PC-3 (cell line): ENCODE results near the gene AMIGO3. TPM values are rescaled to one million over a fixed set of nuclear protein-coding genes. Genes with fewer than 3 reads are reported as not detected.
"Not testable (repeated sequence)": the region's sequence is repeated elsewhere in the genome, so short reads cannot be mapped to it uniquely, and the experiment has no call there.

Experiments used
- ATAC-seq: fragments of 200-7000 bp; cut with Tn5 transposase; 2 replicates; pipeline ENCODE4 v1.9.1; 2020; ENCODE audit warnings: mild to moderate bottlenecking, moderate library complexity
- BruUV-seq: library from RNA; stranded (reverse); fragments of 400-500 nt; replicated peaks from 2 replicates; lab custom pipeline; 2021; lab: Mats Ljungman, UMichigan
- CTCF ChIA-PET: fragments of 300-600 bp; sonication (Branson Sonifier 250); formaldehyde crosslinking; loops from one replicate; lab custom pipeline; 2022; ENCODE audit warnings: antibody characterized with exemption; lab: Charles Lee
- POLR2A ChIA-PET: fragments of 300-600 bp; sonication (Branson Sonifier 250); formaldehyde crosslinking; loops from one replicate; lab custom pipeline; 2022; ENCODE audit warnings: antibody characterized with exemption; ENCODE audit not compliant: unreplicated experiment; lab: Charles Lee
- DNase-seq: peaks from one replicate; pipeline ENCODE4 v3.0.0-alpha.2; 2015
- H2AFZ ChIP-seq: fragments of 300-600 bp; sonication (generic); 2 replicates; pipeline ENCODE4 v1.6.0; 2016; ENCODE audit warnings: antibody characterized with exemption, low read length
- H3F3A ChIP-seq: fragments of 300-600 bp; sonication (generic); one replicate; pipeline ENCODE4 v1.6.0; 2017; ENCODE audit warnings: antibody characterized with exemption, low read length, control low read depth, mild to moderate bottlenecking; ENCODE audit not compliant: unreplicated experiment
- H3K27ac ChIP-seq: fragments of 300-600 bp; sonication (generic); 2 replicates; pipeline ENCODE4 v1.5.1; 2016; ENCODE audit warnings: mild to moderate bottlenecking, low read length
- H3K27me3 ChIP-seq: fragments of 300-600 bp; sonication (generic); 2 replicates; pipeline ENCODE4 v1.6.1; 2016; ENCODE audit warnings: low read length, mixed read lengths
- H3K36me3 ChIP-seq: fragments of 300-600 bp; sonication (generic); 2 replicates; pipeline ENCODE4 v1.6.1; 2016; ENCODE audit warnings: low read depth, mixed run types, low read length, mixed read lengths
- H3K4me1 ChIP-seq: fragments of 300-600 bp; sonication (generic); 2 replicates; pipeline ENCODE4 v1.5.1; 2016; ENCODE audit warnings: low read length; ENCODE audit not compliant: insufficient read depth
- H3K4me2 ChIP-seq: fragments of 300-600 bp; sonication (generic); 2 replicates; pipeline ENCODE4 v1.6.0; 2016; ENCODE audit warnings: low read length
- H3K4me3 ChIP-seq: fragments of 300-600 bp; sonication (generic); 2 replicates; pipeline ENCODE4 v1.5.1; 2016; ENCODE audit warnings: mild to moderate bottlenecking, low read length, mixed read lengths
- H3K79me2 ChIP-seq: fragments of 300-600 bp; sonication (generic); 2 replicates; pipeline ENCODE4 v1.6.1; 2017; ENCODE audit warnings: low read length, mixed read lengths
- H3K9ac ChIP-seq: fragments of 300-600 bp; sonication (generic); 2 replicates; pipeline ENCODE4 v1.6.0; 2016; ENCODE audit warnings: mild to moderate bottlenecking, low read length
- H3K9me2 ChIP-seq: fragments of 300-600 bp; sonication (generic); replicated peaks from 2 replicates; pipeline ENCODE4 v1.6.1; 2016; ENCODE audit warnings: mixed run types, low read length, mixed read lengths
- H3K9me3 ChIP-seq: fragments of 300-600 bp; sonication (generic); 2 replicates; pipeline ENCODE4 v1.6.1; 2016; ENCODE audit warnings: low read length, mixed read lengths
- H4K20me1 ChIP-seq: fragments of 300-600 bp; sonication (generic); 2 replicates; pipeline ENCODE4 v1.6.1; 2016; ENCODE audit warnings: low read length, mixed read lengths
- EZH2 ChIP-seq: fragments of 300-600 bp; sonication (generic); IDR thresholded peaks from one replicate; pipeline ENCODE4 v1.6.1; 2017; ENCODE audit warnings: antibody characterized with exemption, mild to moderate bottlenecking, low read length; ENCODE audit not compliant: unreplicated experiment
- EZH2phosphoT487 ChIP-seq: fragments of 300-600 bp; sonication (generic); IDR thresholded peaks from 2 replicates; pipeline ENCODE4 v1.6.1; 2018; ENCODE audit warnings: mild to moderate bottlenecking, antibody characterized with exemption, low read length, borderline replicate concordance
- intact Hi-C: fragments of 100-400 bp; cut with micrococcal nuclease; formaldehyde crosslinking; loops from 2 replicates; pipeline ENCODE4 v1.9.0; 2023
- total RNA-seq: library from RNA; depleted of rRNA; stranded (reverse); fragments of >200 nt; gene quantifications from 2 replicates; pipeline ENCODE4 v1.2.3, GENCODE V29; 2014
- TF ChIP-seq, protein P1 (sequence below): fragments of 300-600 bp; sonication (generic); conservative IDR thresholded peaks from 2 replicates; pipeline ENCODE4 v1.5.1; 2017; ENCODE audit warnings: antibody characterized with exemption, low read depth, mild to moderate bottlenecking, low read length

AMIGO3 gene
- total RNA-seq, 1 experiment from 2014 or later, result 1.8 TPM

GRCh38 chr3:49690856-49691255 lies 28.6 kb downstream of the AMIGO3 start:
- CTCF ChIA-PET, H3K27ac ChIP-seq, POLR2A ChIA-PET, H3K4me3 ChIP-seq, H3F3A ChIP-seq, H2AFZ ChIP-seq, H3K27me3 ChIP-seq, H3K9me2 ChIP-seq, ATAC-seq, BruUV-seq, H3K4me1 ChIP-seq, H3K9ac ChIP-seq, DNase-seq, intact Hi-C loops, H3K9me3 ChIP-seq, H3K36me3 ChIP-seq, H4K20me1 ChIP-seq: not testable (repeated sequence)
- Histone ChIP-seq H3K79me2 (peaks cover 25% of the 10 kb centered on the region), H3K4me2 (peak overlapping the region; percentile 92; the same call in 1 of the 2 replicates)

- peaks cover 25% of the 10 kb centered on the region for H3K79me2 ChIP-seq
- H3F3A ChIP-seq, BruUV-seq, H3K27ac ChIP-seq, H3K4me1 ChIP-seq, H4K20me1 ChIP-seq, H3K27me3 ChIP-seq, ATAC-seq, H3K9me2 ChIP-seq, H3K36me3 ChIP-seq, intact Hi-C loops, POLR2A ChIA-PET, DNase-seq, CTCF ChIA-PET, H3K9me3 ChIP-seq: not testable (repeated sequence)
- H2AFZ ChIP-seq, result peak overlapping the region; percentile 98
- peak overlapping the region; percentile 93 for H3K9ac ChIP-seq
- H3K4me2 ChIP-seq, result peak overlapping the region; percentile 92
- H3K4me3 ChIP-seq, result peak overlapping the region; percentile 96
These were observed 29.4 kb downstream of the AMIGO3 start for GRCh38 chr3:49689908-49690624.

GRCh38 chr3:49689046-49689907 lies 30.2 kb downstream of the AMIGO3 start, which contains the start of the genes MST1 and RNF123:
MST1 (minus strand) TSS chr3:49689474; CDS start chr3:49688691, 783 bp downstream.
RNF123 (plus strand) TSS chr3:49689557; CDS start chr3:49691166, 1,609 bp downstream.
- no peaks in the 10 kb centered on the region for H3K27me3 ChIP-seq
- peak within 1 kb of the TSS; percentile 92 for H3K4me2 ChIP-seq
- no peak for TF ChIP-seq EZH2phosphoT487
- TF ChIP-seq, protein P1, sequence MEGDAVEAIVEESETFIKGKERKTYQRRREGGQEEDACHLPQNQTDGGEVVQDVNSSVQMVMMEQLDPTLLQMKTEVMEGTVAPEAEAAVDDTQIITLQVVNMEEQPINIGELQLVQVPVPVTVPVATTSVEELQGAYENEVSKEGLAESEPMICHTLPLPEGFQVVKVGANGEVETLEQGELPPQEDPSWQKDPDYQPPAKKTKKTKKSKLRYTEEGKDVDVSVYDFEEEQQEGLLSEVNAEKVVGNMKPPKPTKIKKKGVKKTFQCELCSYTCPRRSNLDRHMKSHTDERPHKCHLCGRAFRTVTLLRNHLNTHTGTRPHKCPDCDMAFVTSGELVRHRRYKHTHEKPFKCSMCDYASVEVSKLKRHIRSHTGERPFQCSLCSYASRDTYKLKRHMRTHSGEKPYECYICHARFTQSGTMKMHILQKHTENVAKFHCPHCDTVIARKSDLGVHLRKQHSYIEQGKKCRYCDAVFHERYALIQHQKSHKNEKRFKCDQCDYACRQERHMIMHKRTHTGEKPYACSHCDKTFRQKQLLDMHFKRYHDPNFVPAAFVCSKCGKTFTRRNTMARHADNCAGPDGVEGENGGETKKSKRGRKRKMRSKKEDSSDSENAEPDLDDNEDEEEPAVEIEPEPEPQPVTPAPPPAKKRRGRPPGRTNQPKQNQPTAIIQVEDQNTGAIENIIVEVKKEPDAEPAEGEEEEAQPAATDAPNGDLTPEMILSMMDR, result peak; percentile 41
- no peak for TF ChIP-seq EZH2
- H3F3A ChIP-seq, result no peaks in the 10 kb centered on the region
- H4K20me1 ChIP-seq, result no peaks in the 10 kb centered on the region
- peaks cover 9% of the 10 kb centered on the region; the same call in 1 of the 2 replicates for H3K4me1 ChIP-seq
- DNase-seq, result peak; percentile 90
- peak; percentile 69 for ATAC-seq
- peak within 1 kb of the TSS; percentile 93 for H3K9ac ChIP-seq
- BruUV-seq, result TSS peak; percentile 96
- H3K9me2 ChIP-seq, result no peaks in the 10 kb centered on the region
- ChIA-PET CTCF (no interaction called here), POLR2A (no interaction called here)
- peak within 1 kb of the TSS; percentile 96 for H3K4me3 ChIP-seq
- peaks cover 24% of the 10 kb centered on the region for H3K79me2 ChIP-seq
- no peaks in the 10 kb centered on the region for H3K36me3 ChIP-seq
- H3K27ac ChIP-seq, result 0 out of 2 replicates have a peak within 1 kb of the TSS, but pooled peaks have one; percentile 0
- H3K9me3 ChIP-seq, result no peaks in the 10 kb centered on the region
- H2AFZ ChIP-seq, result peak within 1 kb of the TSS; percentile 98
- intact Hi-C loops, result no loop called here

- H3K9me2 ChIP-seq, POLR2A ChIA-PET, H3K27me3 ChIP-seq, intact Hi-C loops, H4K20me1 ChIP-seq, H3K4me1 ChIP-seq, H3K36me3 ChIP-seq, H3K9me3 ChIP-seq, DNase-seq, H3F3A ChIP-seq, BruUV-seq, CTCF ChIA-PET: not testable (repeated sequence)
- peak overlapping the region; percentile 92 for H3K4me2 ChIP-seq
- H3K4me3 ChIP-seq, result peak overlapping the region; percentile 96
- 0 out of 2 replicates have a peak overlapping the region, but pooled peaks have one; percentile 0 for H3K27ac ChIP-seq
- peak overlapping the region; percentile 93 for H3K9ac ChIP-seq
- peak overlapping the region; percentile 98 for H2AFZ ChIP-seq
- ATAC-seq, result peak; percentile 2
- H3K79me2 ChIP-seq, result peaks cover 20% of the 10 kb centered on the region
These were observed 31.0 kb downstream of the AMIGO3 start for GRCh38 chr3:49688338-49689045.

DNA sequence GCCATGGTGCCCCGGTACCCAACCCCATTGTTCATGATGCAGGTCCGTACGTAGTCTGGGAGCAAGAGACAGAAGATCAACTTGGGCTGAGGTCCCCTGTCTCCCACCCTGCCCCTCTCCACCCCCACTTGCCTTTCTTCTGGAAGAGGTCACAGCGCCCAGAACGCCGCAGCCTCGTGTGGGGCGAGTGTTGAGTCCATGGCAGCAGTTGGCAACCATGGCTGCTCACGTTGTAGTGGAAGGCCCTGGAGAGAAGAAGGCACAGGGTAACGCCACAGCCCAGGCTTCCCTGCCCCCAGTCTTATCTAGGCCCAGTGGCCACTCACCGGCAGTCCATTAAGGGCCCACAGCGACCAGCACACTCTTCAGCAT lies 32.1 kb downstream of the AMIGO3 start:
- H3K79me2 ChIP-seq, result peaks cover 20% of the 10 kb centered on the region
- not testable (repeated sequence) for H3K4me1 ChIP-seq

More for the DNA sequence above, 32.1 kb downstream of the AMIGO3 start:
- H3K4me2 ChIP-seq, H3K36me3 ChIP-seq, BruUV-seq, ATAC-seq, H3K27ac ChIP-seq, H2AFZ ChIP-seq, H4K20me1 ChIP-seq, H3K4me3 ChIP-seq, H3K9me2 ChIP-seq, POLR2A ChIA-PET, H3F3A ChIP-seq, H3K9me3 ChIP-seq, H3K9ac ChIP-seq, H3K27me3 ChIP-seq, DNase-seq, CTCF ChIA-PET, intact Hi-C loops: not testable (repeated sequence)
